SK-N-SH (cell line): Measurements from ENCODE around the gene GLIS2.

Source experiments
- EZH2phosphoT487 ChIP-seq: fragments of 200-600 bp; sonication (generic); IDR thresholded peaks from 2 replicates; pipeline ENCODE4 v1.6.1; 2017; ENCODE audit warnings: low read depth, mixed run types, mild to moderate bottlenecking, antibody characterized with exemption, moderate library complexity, borderline replicate concordance
- FOXM1 ChIP-seq: IDR thresholded peaks from 2 replicates; pipeline ENCODE4 v1.4.0; 2012; ENCODE audit warnings: low read depth, mild to moderate bottlenecking
- MEF2A ChIP-seq: IDR thresholded peaks from 2 replicates; pipeline ENCODE4 v1.4.0; 2012; ENCODE audit warnings: low read depth, borderline replicate concordance
- POLR2AphosphoS5 ChIP-seq: IDR thresholded peaks from 2 replicates; pipeline ENCODE4 v1.6.1; 2012; ENCODE audit warnings: low read depth, low read length
- RFX5 ChIP-seq: IDR thresholded peaks from 2 replicates; pipeline ENCODE4 v1.6.1; 2012; ENCODE audit warnings: mild to moderate bottlenecking, improper control_type of control experiment, low read length
- SIN3A ChIP-seq: IDR thresholded peaks from 2 replicates; pipeline ENCODE4 v1.6.1; 2012; ENCODE audit warnings: low read depth, mild to moderate bottlenecking, low read length, moderate library complexity, borderline replicate concordance
- SMC3 ChIP-seq: IDR thresholded peaks from 2 replicates; pipeline ENCODE4 v1.6.1; 2012; ENCODE audit warnings: low read depth, low read length, improper control_type of control experiment
- TAF1 ChIP-seq: IDR thresholded peaks from 2 replicates; pipeline ENCODE4 v1.6.1; 2012; ENCODE audit warnings: low read depth, mild to moderate bottlenecking, low read length, moderate library complexity, borderline replicate concordance
- TEAD4 ChIP-seq: IDR thresholded peaks from 2 replicates; pipeline ENCODE4 v1.4.0; 2012; ENCODE audit warnings: mild to moderate bottlenecking, borderline replicate concordance; ENCODE audit not compliant: insufficient read depth
- YY1 ChIP-seq: IDR thresholded peaks from 2 replicates; pipeline ENCODE4 v1.4.0; 2012; ENCODE audit warnings: low read depth, mild to moderate bottlenecking
- TF ChIP-seq, protein P1 (sequence below): fragments of 200-600 bp; sonication (generic); IDR thresholded peaks from 2 replicates; pipeline ENCODE4 v1.6.1; 2017; ENCODE audit warnings: antibody characterized with exemption, mild to moderate bottlenecking, moderate library complexity
- TF ChIP-seq, protein P2 (sequence below): IDR thresholded peaks from 2 replicates; pipeline ENCODE4 v1.6.1; 2012; ENCODE audit warnings: mild to moderate bottlenecking, low read depth, low read length, moderate library complexity
- TF ChIP-seq, protein P3 (sequence below): IDR thresholded peaks from 2 replicates; pipeline ENCODE4 v1.4.0; 2012; ENCODE audit warnings: low read depth
- TF ChIP-seq, protein P4 (sequence below): fragments of 150-350 bp; IDR thresholded peaks from 2 replicates; pipeline ENCODE4 v1.6.1; 2017; ENCODE audit warnings: antibody characterized with exemption, low read length, low read depth, borderline replicate concordance

DNA sequence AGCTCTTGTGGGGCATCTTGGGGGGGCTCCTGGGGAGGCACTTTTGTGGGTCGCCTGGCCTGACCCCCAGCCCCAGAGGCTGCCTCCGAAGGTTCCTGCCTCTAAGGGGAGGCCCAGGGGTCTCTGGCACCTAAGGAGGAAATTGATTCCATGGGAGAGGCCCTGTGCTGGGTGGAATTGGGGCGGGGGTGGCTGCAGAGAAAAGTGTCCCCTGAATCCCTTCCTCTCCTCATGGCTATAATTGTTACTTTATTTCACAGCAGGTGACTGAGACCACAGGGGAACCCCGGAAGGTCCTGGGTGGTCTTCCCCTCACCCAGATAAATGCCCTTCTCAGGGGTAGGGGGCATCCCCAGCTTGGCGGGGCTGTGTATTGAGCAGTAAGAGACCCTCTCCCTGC, 3.1 kb downstream of the GLIS2 start:
- no peak for TF ChIP-seq RFX5
- no peak for TF ChIP-seq POLR2AphosphoS5
- no peak for TF ChIP-seq MEF2A
- no peak for TF ChIP-seq SMC3
- TF ChIP-seq, protein P1, sequence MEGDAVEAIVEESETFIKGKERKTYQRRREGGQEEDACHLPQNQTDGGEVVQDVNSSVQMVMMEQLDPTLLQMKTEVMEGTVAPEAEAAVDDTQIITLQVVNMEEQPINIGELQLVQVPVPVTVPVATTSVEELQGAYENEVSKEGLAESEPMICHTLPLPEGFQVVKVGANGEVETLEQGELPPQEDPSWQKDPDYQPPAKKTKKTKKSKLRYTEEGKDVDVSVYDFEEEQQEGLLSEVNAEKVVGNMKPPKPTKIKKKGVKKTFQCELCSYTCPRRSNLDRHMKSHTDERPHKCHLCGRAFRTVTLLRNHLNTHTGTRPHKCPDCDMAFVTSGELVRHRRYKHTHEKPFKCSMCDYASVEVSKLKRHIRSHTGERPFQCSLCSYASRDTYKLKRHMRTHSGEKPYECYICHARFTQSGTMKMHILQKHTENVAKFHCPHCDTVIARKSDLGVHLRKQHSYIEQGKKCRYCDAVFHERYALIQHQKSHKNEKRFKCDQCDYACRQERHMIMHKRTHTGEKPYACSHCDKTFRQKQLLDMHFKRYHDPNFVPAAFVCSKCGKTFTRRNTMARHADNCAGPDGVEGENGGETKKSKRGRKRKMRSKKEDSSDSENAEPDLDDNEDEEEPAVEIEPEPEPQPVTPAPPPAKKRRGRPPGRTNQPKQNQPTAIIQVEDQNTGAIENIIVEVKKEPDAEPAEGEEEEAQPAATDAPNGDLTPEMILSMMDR, result no peak
- TF ChIP-seq, protein P2, sequence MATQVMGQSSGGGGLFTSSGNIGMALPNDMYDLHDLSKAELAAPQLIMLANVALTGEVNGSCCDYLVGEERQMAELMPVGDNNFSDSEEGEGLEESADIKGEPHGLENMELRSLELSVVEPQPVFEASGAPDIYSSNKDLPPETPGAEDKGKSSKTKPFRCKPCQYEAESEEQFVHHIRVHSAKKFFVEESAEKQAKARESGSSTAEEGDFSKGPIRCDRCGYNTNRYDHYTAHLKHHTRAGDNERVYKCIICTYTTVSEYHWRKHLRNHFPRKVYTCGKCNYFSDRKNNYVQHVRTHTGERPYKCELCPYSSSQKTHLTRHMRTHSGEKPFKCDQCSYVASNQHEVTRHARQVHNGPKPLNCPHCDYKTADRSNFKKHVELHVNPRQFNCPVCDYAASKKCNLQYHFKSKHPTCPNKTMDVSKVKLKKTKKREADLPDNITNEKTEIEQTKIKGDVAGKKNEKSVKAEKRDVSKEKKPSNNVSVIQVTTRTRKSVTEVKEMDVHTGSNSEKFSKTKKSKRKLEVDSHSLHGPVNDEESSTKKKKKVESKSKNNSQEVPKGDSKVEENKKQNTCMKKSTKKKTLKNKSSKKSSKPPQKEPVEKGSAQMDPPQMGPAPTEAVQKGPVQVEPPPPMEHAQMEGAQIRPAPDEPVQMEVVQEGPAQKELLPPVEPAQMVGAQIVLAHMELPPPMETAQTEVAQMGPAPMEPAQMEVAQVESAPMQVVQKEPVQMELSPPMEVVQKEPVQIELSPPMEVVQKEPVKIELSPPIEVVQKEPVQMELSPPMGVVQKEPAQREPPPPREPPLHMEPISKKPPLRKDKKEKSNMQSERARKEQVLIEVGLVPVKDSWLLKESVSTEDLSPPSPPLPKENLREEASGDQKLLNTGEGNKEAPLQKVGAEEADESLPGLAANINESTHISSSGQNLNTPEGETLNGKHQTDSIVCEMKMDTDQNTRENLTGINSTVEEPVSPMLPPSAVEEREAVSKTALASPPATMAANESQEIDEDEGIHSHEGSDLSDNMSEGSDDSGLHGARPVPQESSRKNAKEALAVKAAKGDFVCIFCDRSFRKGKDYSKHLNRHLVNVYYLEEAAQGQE, result no peak
- TF ChIP-seq TEAD4, result no peak
- no peak for TF ChIP-seq SIN3A
- TF ChIP-seq, protein P3, sequence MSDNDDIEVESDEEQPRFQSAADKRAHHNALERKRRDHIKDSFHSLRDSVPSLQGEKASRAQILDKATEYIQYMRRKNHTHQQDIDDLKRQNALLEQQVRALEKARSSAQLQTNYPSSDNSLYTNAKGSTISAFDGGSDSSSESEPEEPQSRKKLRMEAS, result no peak
- TF ChIP-seq TAF1, result no peak
- no peak for TF ChIP-seq EZH2phosphoT487
- TF ChIP-seq, protein P4, sequence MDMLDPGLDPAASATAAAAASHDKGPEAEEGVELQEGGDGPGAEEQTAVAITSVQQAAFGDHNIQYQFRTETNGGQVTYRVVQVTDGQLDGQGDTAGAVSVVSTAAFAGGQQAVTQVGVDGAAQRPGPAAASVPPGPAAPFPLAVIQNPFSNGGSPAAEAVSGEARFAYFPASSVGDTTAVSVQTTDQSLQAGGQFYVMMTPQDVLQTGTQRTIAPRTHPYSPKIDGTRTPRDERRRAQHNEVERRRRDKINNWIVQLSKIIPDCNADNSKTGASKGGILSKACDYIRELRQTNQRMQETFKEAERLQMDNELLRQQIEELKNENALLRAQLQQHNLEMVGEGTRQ, result no peak
- TF ChIP-seq YY1, result no peak
- TF ChIP-seq FOXM1, result no peak
